OCI-LY7 (cell line): Measurements from ENCODE around the gene TMC8. TPM values are rescaled to one million over a fixed set of nuclear protein-coding genes. Genes with fewer than 3 reads are reported as not detected.

Source experiments
- BruUV-seq: library from RNA; stranded (reverse); fragments of 400-500 nt; replicated peaks from 2 replicates; lab custom pipeline; 2021; lab: Mats Ljungman, UMichigan
- CTCF ChIA-PET: fragments of 300-600 bp; sonication (Branson Sonifier 250); formaldehyde crosslinking; loops from one replicate; lab custom pipeline; 2022; ENCODE audit warnings: antibody characterized with exemption; ENCODE audit not compliant: unreplicated experiment; lab: Charles Lee
- POLR2A ChIA-PET: fragments of 300-600 bp; sonication (Branson Sonifier 250); formaldehyde crosslinking; loops from one replicate; lab custom pipeline; 2022; ENCODE audit warnings: antibody characterized with exemption; lab: Charles Lee
- DNase-seq: peaks from one replicate; pipeline ENCODE4 v3.0.0-alpha.2; 2015; ENCODE audit warnings: low spot score
- H2AFZ ChIP-seq: fragments of 200-600 bp; sonication (generic), shearing (Covaris generic); 2 replicates; pipeline ENCODE4 v1.6.1; 2014; ENCODE audit warnings: mild to moderate bottlenecking, antibody characterized with exemption, low read length, moderate library complexity
- H3K27ac ChIP-seq: fragments of 200-600 bp; sonication (generic); 2 replicates; pipeline ENCODE4 v1.5.1; 2014; ENCODE audit warnings: mixed run types, low read depth, mild to moderate bottlenecking, moderate library complexity, low read length, inconsistent platforms; ENCODE audit not compliant: poor library complexity, severe bottlenecking
- H3K36me3 ChIP-seq: fragments of 200-600 bp; sonication (generic); 2 replicates; pipeline ENCODE4 v1.6.1; 2014; ENCODE audit warnings: mild to moderate bottlenecking, antibody characterized with exemption, low read length, moderate library complexity, mixed read lengths; ENCODE audit not compliant: insufficient read depth
- H3K4me1 ChIP-seq: fragments of 200-600 bp; sonication (generic); 2 replicates; pipeline ENCODE4 v1.5.1; 2014; ENCODE audit warnings: mild to moderate bottlenecking, low read length; ENCODE audit not compliant: insufficient read depth, poor library complexity, severe bottlenecking
- H3K4me2 ChIP-seq: fragments of 200-600 bp; sonication (generic); 2 replicates; pipeline ENCODE4 v1.6.1; 2014; ENCODE audit warnings: mild to moderate bottlenecking, low read length
- H3K4me3 ChIP-seq: fragments of 200-600 bp; sonication (generic); 2 replicates; pipeline ENCODE4 v1.5.1; 2014; ENCODE audit warnings: mild to moderate bottlenecking, low read depth, low read length; ENCODE audit not compliant: poor library complexity, severe bottlenecking
- H3K79me2 ChIP-seq: fragments of 200-600 bp; sonication (generic); 2 replicates; pipeline ENCODE4 v1.6.1; 2016; ENCODE audit warnings: low read depth, mild to moderate bottlenecking, low read length, moderate library complexity, mixed read lengths; ENCODE audit not compliant: insufficient read depth
- H3K9me2 ChIP-seq: fragments of 200-600 bp; sonication (generic); 2 replicates; pipeline ENCODE4 v1.6.1; 2016; ENCODE audit warnings: mild to moderate bottlenecking, low read length, mixed read lengths; ENCODE audit not compliant: insufficient read depth
- H3K9me3 ChIP-seq: fragments of 200-600 bp; sonication (generic); 2 replicates; pipeline ENCODE4 v1.6.1; 2014; ENCODE audit warnings: mild to moderate bottlenecking, mixed run types, low read length, mixed read lengths
- H4K20me1 ChIP-seq: fragments of 200-600 bp; sonication (generic); 2 replicates; pipeline ENCODE4 v1.6.1; 2014; ENCODE audit warnings: mild to moderate bottlenecking, antibody characterized with exemption, low read length, moderate library complexity, mixed read lengths; ENCODE audit not compliant: insufficient read depth
- EZH2phosphoT487 ChIP-seq: fragments of 200-600 bp; sonication (generic); IDR thresholded peaks from 2 replicates; pipeline ENCODE4 v1.6.1; 2018; ENCODE audit warnings: low read depth, borderline replicate concordance, mild to moderate bottlenecking, mixed run types, antibody characterized with exemption, low read length, moderate library complexity, mixed read lengths
- intact Hi-C: fragments of 100-400 bp; cut with micrococcal nuclease; formaldehyde crosslinking; loops from one replicate; pipeline ENCODE4 v1.10.0; 2022; ENCODE audit not compliant: unreplicated experiment
- total RNA-seq, 2 experiments: library from RNA; depleted of rRNA in 1 of 2; stranded (reverse); fragments of >200 nt in 1 of 2; shearing (Covaris generic) in 1 of 2; gene quantifications; 2 replicates each; pipeline ENCODE4 v1.2.3, GENCODE V29; 2014 to 2022
- TF ChIP-seq, protein P1 (sequence below): fragments of 200-600 bp; sonication (generic); conservative IDR thresholded peaks from 2 replicates; pipeline ENCODE4 v1.5.1; 2014; ENCODE audit warnings: mild to moderate bottlenecking, antibody characterized with exemption, low read length, moderate library complexity, mixed read lengths

TMC8 gene
- total RNA-seq, 2 experiments from 2014 or later, result 83.8 to 236 TPM

DNA sequence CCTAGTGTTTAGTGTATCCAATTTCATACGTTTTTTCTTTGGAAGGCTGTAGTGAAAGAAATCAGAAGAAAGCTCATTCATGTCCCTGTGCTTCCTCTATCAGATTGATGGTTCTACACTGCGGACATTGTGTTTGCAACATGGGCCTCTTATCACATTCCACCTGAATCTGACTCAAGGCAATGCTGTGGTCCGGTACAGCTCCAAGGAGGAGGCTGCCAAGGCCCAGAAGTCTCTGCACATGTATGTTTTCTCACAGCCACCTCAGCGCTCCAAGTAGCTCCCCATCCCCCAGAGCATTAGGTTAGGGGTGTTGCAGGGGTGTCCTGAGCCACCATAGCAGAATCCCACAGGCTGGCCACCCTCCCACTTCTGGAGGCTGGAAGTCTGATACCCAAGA, 27.3 kb upstream of the TMC8 start:
- Histone ChIP-seq H4K20me1 (no peaks in the 10 kb centered on the region), H3K36me3 (peaks cover 42% of the 10 kb centered on the region), H3K27ac (no peak overlapping the region), H3K79me2 (no peaks in the 10 kb centered on the region), H3K9me2 (no peaks in the 10 kb centered on the region), H3K9me3 (no peaks in the 10 kb centered on the region), H3K4me1 (no peaks in the 10 kb centered on the region), H3K4me2 (no peak overlapping the region), H3K4me3 (no peak overlapping the region), H2AFZ (no peak overlapping the region)
- TF ChIP-seq, protein P1, sequence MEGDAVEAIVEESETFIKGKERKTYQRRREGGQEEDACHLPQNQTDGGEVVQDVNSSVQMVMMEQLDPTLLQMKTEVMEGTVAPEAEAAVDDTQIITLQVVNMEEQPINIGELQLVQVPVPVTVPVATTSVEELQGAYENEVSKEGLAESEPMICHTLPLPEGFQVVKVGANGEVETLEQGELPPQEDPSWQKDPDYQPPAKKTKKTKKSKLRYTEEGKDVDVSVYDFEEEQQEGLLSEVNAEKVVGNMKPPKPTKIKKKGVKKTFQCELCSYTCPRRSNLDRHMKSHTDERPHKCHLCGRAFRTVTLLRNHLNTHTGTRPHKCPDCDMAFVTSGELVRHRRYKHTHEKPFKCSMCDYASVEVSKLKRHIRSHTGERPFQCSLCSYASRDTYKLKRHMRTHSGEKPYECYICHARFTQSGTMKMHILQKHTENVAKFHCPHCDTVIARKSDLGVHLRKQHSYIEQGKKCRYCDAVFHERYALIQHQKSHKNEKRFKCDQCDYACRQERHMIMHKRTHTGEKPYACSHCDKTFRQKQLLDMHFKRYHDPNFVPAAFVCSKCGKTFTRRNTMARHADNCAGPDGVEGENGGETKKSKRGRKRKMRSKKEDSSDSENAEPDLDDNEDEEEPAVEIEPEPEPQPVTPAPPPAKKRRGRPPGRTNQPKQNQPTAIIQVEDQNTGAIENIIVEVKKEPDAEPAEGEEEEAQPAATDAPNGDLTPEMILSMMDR, result no peak
- TF ChIP-seq EZH2phosphoT487, result no peak
- BruUV-seq, result no TSS peak
- CTCF ChIA-PET, result no interaction called here
- intact Hi-C loops, result no loop called here
- POLR2A ChIA-PET, result no interaction called here
- no peak for DNase-seq

DNA sequence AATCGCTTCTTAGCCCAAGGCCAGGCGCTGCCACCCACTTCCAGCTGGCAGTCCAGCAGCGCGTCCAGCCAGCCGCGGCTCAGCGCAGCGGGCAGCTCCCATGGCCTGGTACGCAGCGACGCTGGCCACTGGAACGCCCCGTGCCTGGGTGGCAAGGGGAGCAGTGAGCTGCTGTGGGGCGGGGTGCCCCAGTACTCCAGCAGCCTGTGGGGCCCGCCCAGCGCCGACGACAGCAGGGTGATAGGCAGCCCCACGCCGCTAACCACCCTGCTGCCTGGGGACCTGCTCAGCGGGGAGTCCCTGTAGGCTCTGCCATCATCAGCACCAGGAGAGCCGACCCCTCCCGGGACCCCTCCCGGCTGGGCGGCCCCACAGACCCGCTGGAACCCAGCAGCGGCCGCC, 26.0 kb upstream of the TMC8 start:
- ChIA-PET POLR2A (no interaction called here), CTCF (no interaction called here)
- no peaks in the 10 kb centered on the region for H3K79me2 ChIP-seq
- no peak for TF ChIP-seq EZH2phosphoT487
- TF ChIP-seq, protein P1, result no peak
- no peaks in the 10 kb centered on the region for H3K9me3 ChIP-seq
- H4K20me1 ChIP-seq, result no peaks in the 10 kb centered on the region
- no peak overlapping the region for H3K4me2 ChIP-seq
- no peak for DNase-seq
- no peaks in the 10 kb centered on the region for H3K4me1 ChIP-seq
- H3K9me2 ChIP-seq, result no peaks in the 10 kb centered on the region
- no peak overlapping the region for H3K27ac ChIP-seq
- intact Hi-C loops, result no loop called here
- BruUV-seq, result no TSS peak
- H3K4me3 ChIP-seq, result no peak overlapping the region
- no peak overlapping the region for H2AFZ ChIP-seq
- H3K36me3 ChIP-seq, result peaks cover 39% of the 10 kb centered on the region

DNA sequence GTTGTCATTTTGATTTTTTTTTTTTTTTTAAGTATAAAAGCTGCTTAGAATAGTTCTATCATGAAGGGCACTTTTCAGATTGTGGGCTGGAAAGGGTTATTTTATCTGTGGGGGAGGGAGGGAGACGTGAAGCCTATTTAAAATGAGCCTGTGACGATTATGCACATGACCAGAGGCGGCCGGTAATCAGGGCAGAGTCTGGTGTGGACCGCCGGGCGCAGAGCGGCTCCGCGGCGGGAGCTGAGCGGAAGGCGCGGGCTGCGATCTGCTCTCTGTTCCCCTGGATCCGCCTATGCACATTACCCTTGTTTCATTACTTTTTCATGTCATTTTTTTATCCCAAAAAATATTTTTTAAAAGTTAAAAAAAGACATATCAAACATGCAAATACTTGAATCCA, 25.5 kb upstream of the TMC8 start:
- BruUV-seq, result no TSS peak
- DNase-seq, result no peak
- Histone ChIP-seq H3K36me3 (peaks cover 35% of the 10 kb centered on the region), H3K4me3 (no peak overlapping the region), H4K20me1 (no peaks in the 10 kb centered on the region), H2AFZ (no peak overlapping the region), H3K79me2 (no peaks in the 10 kb centered on the region), H3K4me1 (no peaks in the 10 kb centered on the region), H3K27ac (no peak overlapping the region), H3K9me3 (no peaks in the 10 kb centered on the region), H3K4me2 (no peak overlapping the region), H3K9me2 (no peaks in the 10 kb centered on the region)
- ChIA-PET CTCF (no interaction called here), POLR2A (interaction anchor here (1.2 kb wide), 1 partner anchor 7 kb away, joined by 3 read pairs; no protein-coding TSS in a partner anchor)
- TF ChIP-seq, protein P1, result no peak
- no peak for TF ChIP-seq EZH2phosphoT487
- intact Hi-C loops, result no loop called here
